HCT116 (cell line): ENCODE results near the gene FBXO40. TPM values are rescaled to one million over a fixed set of nuclear protein-coding genes. Genes with fewer than 3 reads are reported as not detected.

Experiments
- CBX3 ChIP-seq: IDR thresholded peaks from 2 replicates; pipeline ENCODE4 v1.6.1; 2012; ENCODE audit warnings: low read depth
- CEBPB ChIP-seq: IDR thresholded peaks from 2 replicates; pipeline ENCODE4 v1.6.1; 2012; ENCODE audit warnings: low read depth
- EGR1 ChIP-seq: IDR thresholded peaks from 2 replicates; pipeline ENCODE4 v1.6.1; 2012; ENCODE audit warnings: low read depth
- EZH2 ChIP-seq: fragments of 200-600 bp; sonication (generic); IDR thresholded peaks from 2 replicates; pipeline ENCODE4 v1.6.1; 2017; ENCODE audit warnings: antibody characterized with exemption, mixed run types
- EZH2phosphoT487 ChIP-seq: fragments of 200-600 bp; IDR thresholded peaks from 2 replicates; pipeline ENCODE4 v1.6.1; 2018; ENCODE audit warnings: antibody characterized with exemption, borderline replicate concordance
- JUND ChIP-seq: IDR thresholded peaks from 2 replicates; pipeline ENCODE4 v1.6.1; 2012
- POLR2A ChIP-seq: IDR thresholded peaks from 2 replicates; pipeline ENCODE4 v1.7.0; 2011; ENCODE audit warnings: borderline replicate concordance; ENCODE audit not compliant: insufficient read depth, insufficient read length; ENCODE audit errors: extremely low read depth
- RAD21 ChIP-seq: IDR thresholded peaks from 2 replicates; pipeline ENCODE4 v1.6.1; 2012; ENCODE audit warnings: low read depth, mild to moderate bottlenecking
- SIN3A ChIP-seq: IDR thresholded peaks from 2 replicates; pipeline ENCODE4 v1.6.1; 2012; ENCODE audit warnings: low read depth
- SP1 ChIP-seq: IDR thresholded peaks from 2 replicates; pipeline ENCODE4 v1.6.1; 2012; ENCODE audit warnings: low read depth
- SRF ChIP-seq: IDR thresholded peaks from 2 replicates; pipeline ENCODE4 v1.6.1; 2012; ENCODE audit warnings: low read depth
- TCF7L2 ChIP-seq: IDR thresholded peaks from 2 replicates; pipeline ENCODE4 v1.7.0; 2011; ENCODE audit warnings: borderline replicate concordance, inconsistent platforms; ENCODE audit not compliant: insufficient read depth, insufficient read length; ENCODE audit errors: extremely low read depth
- ZNF274 ChIP-seq: fragments of 200-500 bp; sonication (Bioruptor generic); IDR thresholded peaks from 2 replicates; pipeline ENCODE4 v1.6.1; 2014; ENCODE audit warnings: mild to moderate bottlenecking, low read depth, low read length, inconsistent platforms
- total RNA-seq: library from RNA; stranded (reverse); gene quantifications from one replicate; pipeline ENCODE4 v1.2.1, GENCODE V29; 2021; ENCODE audit not compliant: unreplicated experiment
- TF ChIP-seq, protein P1 (sequence below): IDR thresholded peaks from 2 replicates; pipeline ENCODE4 v1.6.1; 2012
- TF ChIP-seq, protein P2 (sequence below): IDR thresholded peaks from 2 replicates; pipeline ENCODE4 v1.6.1; 2012
- TF ChIP-seq, protein P3 (sequence below), 3 experiments: fragments of 200-600 bp in 1 of 3; sonication (generic) in 1 of 3; IDR thresholded peaks in 2 of 3; conservative IDR thresholded peaks in 1 of 3; 2 replicates each; pipeline ENCODE4 v1.5.1; 2012 to 2017; ENCODE audit warnings: low read depth in 2 of 3, low read length in 2 of 3, antibody characterized with exemption in 1 of 3, borderline replicate concordance in 1 of 3, control low read depth in 1 of 3, mild to moderate bottlenecking in 1 of 3, mixed read lengths in 1 of 3, mixed run types in 1 of 3, moderate library complexity in 1 of 3; ENCODE audit not compliant: insufficient read depth in 1 of 3

Gene FBXO40
- total RNA-seq, 1 experiment from 2014 or later: not detected

DNA sequence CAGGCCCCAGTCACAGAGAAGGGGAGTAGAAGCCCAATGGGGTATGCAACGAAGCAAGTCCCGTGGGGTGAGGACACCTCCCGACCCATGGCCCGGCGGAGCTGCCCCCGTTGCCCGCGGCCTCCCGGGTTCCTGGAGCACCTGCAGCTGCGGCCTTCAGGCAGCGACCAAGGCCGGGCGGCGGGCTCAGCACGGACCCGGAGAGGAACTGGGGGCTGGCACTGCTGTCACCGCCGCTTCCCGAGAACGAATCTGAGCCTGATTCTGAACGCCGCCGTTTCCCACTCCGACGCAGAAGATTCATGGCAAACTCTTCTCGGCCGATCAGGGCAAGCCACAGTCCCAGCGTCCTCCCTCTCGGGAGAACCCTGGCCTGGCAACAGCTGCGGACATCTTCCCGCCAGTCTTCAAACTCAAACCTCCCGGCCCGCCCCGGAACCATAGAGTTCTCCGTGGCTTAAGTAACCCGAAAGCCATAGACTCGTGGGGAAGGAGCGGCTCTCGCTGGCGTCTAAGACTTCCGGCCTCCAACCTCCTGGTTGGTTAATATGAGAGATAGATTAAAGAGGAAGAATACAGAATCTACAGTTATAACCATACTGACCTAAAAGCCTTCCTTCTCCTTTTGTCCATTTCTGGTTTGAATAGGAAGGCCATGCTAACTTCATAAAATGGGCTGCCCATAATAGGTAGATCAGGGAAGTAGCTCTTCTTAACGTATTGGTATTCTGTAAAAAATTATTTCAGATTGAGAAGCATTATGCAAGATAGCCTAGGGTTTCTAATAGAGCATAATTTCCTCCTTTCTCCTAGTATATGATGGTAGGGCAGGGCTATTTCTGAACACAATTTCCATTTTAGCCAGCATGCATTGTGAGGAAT lies 47.4 kb upstream of the FBXO40 start, which contains the start of gene POLQ (continued):
- TF ChIP-seq, protein P1, sequence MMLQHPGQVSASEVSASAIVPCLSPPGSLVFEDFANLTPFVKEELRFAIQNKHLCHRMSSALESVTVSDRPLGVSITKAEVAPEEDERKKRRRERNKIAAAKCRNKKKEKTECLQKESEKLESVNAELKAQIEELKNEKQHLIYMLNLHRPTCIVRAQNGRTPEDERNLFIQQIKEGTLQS: no peak
- peak; percentile 52; the same call in 1 of the 2 replicates for TF ChIP-seq CBX3
- TF ChIP-seq TCF7L2: no peak
- no peak for TF ChIP-seq EGR1
- TF ChIP-seq ZNF274: no peak
- peak; percentile 39 for TF ChIP-seq POLR2A
- no peak for TF ChIP-seq JUND
- TF ChIP-seq SRF: no peak
- peak; percentile 99 for TF ChIP-seq SIN3A
- no peak for TF ChIP-seq RAD21
- no peak for TF ChIP-seq EZH2phosphoT487
- peak; percentile 80 for TF ChIP-seq SP1
- TF ChIP-seq EZH2: no peak
- peak; percentile 33; the same call in 1 of the 2 replicates for TF ChIP-seq CEBPB
- TF ChIP-seq, protein P2, sequence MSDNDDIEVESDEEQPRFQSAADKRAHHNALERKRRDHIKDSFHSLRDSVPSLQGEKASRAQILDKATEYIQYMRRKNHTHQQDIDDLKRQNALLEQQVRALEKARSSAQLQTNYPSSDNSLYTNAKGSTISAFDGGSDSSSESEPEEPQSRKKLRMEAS: peak; percentile 69
- TF ChIP-seq, protein P3, sequence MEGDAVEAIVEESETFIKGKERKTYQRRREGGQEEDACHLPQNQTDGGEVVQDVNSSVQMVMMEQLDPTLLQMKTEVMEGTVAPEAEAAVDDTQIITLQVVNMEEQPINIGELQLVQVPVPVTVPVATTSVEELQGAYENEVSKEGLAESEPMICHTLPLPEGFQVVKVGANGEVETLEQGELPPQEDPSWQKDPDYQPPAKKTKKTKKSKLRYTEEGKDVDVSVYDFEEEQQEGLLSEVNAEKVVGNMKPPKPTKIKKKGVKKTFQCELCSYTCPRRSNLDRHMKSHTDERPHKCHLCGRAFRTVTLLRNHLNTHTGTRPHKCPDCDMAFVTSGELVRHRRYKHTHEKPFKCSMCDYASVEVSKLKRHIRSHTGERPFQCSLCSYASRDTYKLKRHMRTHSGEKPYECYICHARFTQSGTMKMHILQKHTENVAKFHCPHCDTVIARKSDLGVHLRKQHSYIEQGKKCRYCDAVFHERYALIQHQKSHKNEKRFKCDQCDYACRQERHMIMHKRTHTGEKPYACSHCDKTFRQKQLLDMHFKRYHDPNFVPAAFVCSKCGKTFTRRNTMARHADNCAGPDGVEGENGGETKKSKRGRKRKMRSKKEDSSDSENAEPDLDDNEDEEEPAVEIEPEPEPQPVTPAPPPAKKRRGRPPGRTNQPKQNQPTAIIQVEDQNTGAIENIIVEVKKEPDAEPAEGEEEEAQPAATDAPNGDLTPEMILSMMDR (IDR thresholded peaks at IDR 0.05 in 2 of 3, conservative IDR thresholded peaks at IDR 0.05 in 1 of 3; ENCODE audit: borderline replicate concordance in 1 of 3, insufficient read depth in 1 of 3, low read depth in 2 of 3, low read length in 2 of 3): no peak
